Measurements from ENCODE around the gene CAMSAP3. TPM values are rescaled to one million over a fixed set of nuclear protein-coding genes. Genes with fewer than 3 reads are reported as not detected.

CAMSAP3 gene
- total RNA-seq, 1 experiment from 2014 or later, result 16.6 TPM

DNA sequence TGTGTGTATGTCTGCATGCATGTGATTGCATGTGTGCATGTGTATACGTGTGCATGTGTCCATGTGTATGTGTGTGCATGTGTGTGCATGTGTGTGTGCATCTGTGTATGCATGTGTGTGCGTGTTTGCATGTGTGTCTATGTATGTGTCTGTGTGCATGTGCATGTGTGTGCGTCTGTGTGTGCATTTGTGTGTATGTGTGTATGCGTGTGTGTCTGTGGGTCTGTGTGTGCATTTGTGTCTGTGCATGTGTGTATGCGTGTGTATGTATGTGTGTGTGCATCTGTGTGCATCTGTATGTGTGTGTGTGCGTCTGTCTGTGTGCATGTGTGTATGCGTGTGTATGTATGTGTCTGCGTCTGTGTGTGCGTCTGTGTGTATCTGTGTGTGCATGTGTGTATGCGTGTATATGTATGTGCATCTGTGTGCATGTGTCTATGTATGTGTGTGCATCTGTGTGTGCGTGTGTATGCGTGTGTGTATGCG lies 44.2 kb downstream of the CAMSAP3 start:
- Histone ChIP-seq H3K36me3 (ENCODE audit: low read depth, low read length) (peaks cover 3% of the 10 kb centered on the region; the same call in 1 of the 2 replicates), H3K9ac (ENCODE audit: low read length) (no peak overlapping the region), H3K4me1 (ENCODE audit: insufficient read depth, low read length) (peaks cover 3% of the 10 kb centered on the region; the same call in 1 of the 2 replicates), H2AFZ (ENCODE audit: low read length) (no peak overlapping the region), H3K9me3 (ENCODE audit: low read length) (no peaks in the 10 kb centered on the region), H3K9me2 (replicated peaks; ENCODE audit: low read length) (no peaks in the 10 kb centered on the region), H3F3A (ENCODE audit: low read length, unreplicated experiment) (no peaks in the 10 kb centered on the region), H3K79me2 (ENCODE audit: low read length) (peaks cover 23% of the 10 kb centered on the region), H3K4me2 (ENCODE audit: low read length) (no peak overlapping the region), H4K20me1 (ENCODE audit: low read length) (no peaks in the 10 kb centered on the region), H3K27ac (ENCODE audit: low read length) (no peak overlapping the region), H3K4me3 (ENCODE audit: low read length) (no peak overlapping the region), H3K27me3 (ENCODE audit: low read length) (no peaks in the 10 kb centered on the region)
- intact Hi-C loops (cut with micrococcal nuclease), result no loop called here
- ChIA-PET CTCF (no interaction called here), POLR2A (ENCODE audit: unreplicated experiment) (no interaction called here)
- ATAC-seq (no peak), DNase-seq (no peak)
- TF ChIP-seq, protein P1, sequence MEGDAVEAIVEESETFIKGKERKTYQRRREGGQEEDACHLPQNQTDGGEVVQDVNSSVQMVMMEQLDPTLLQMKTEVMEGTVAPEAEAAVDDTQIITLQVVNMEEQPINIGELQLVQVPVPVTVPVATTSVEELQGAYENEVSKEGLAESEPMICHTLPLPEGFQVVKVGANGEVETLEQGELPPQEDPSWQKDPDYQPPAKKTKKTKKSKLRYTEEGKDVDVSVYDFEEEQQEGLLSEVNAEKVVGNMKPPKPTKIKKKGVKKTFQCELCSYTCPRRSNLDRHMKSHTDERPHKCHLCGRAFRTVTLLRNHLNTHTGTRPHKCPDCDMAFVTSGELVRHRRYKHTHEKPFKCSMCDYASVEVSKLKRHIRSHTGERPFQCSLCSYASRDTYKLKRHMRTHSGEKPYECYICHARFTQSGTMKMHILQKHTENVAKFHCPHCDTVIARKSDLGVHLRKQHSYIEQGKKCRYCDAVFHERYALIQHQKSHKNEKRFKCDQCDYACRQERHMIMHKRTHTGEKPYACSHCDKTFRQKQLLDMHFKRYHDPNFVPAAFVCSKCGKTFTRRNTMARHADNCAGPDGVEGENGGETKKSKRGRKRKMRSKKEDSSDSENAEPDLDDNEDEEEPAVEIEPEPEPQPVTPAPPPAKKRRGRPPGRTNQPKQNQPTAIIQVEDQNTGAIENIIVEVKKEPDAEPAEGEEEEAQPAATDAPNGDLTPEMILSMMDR (conservative IDR thresholded peaks at IDR 0.05; ENCODE audit: low read depth, low read length), result no peak
- TF ChIP-seq EZH2 (IDR thresholded peaks at IDR 0.05; ENCODE audit: low read length, unreplicated experiment) (no peak), EZH2phosphoT487 (IDR thresholded peaks at IDR 0.05; ENCODE audit: borderline replicate concordance, low read length) (no peak)
- BruUV-seq (replicated peaks), result no TSS peak

DNA sequence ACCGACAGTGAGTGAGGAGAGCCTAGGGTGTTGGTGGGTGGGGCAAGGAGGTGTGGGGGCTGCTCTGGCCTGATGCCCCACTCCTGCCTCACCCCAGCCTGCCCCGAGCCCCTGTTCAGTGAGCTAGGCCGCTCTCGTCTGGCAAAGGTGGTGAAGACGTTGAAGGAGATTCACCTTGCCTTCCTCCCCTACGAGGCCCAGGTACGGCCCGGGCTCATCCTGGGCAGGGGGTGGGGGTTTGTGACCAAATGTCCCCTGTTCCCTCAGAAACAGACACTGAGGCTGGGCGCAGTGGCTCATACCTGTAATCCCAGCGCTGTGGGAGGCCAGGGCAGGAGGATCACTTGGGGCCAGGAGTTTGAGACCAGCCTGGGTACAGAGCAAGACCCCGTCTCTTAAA lies 45.1 kb downstream of the CAMSAP3 start:
- Histone ChIP-seq H4K20me1 (ENCODE audit: low read length) (no peaks in the 10 kb centered on the region), H3K27ac (ENCODE audit: low read length) (no peak overlapping the region), H3K4me3 (ENCODE audit: low read length) (no peak overlapping the region), H3K79me2 (ENCODE audit: low read length) (peaks cover 23% of the 10 kb centered on the region), H3K4me1 (ENCODE audit: insufficient read depth, low read length) (peaks cover 3% of the 10 kb centered on the region; the same call in 1 of the 2 replicates), H3K4me2 (ENCODE audit: low read length) (no peak overlapping the region), H3K9me2 (replicated peaks; ENCODE audit: low read length) (no peaks in the 10 kb centered on the region), H3K9ac (ENCODE audit: low read length) (no peak overlapping the region), H3F3A (ENCODE audit: low read length, unreplicated experiment) (no peaks in the 10 kb centered on the region), H3K9me3 (ENCODE audit: low read length) (no peaks in the 10 kb centered on the region), H3K36me3 (ENCODE audit: low read depth, low read length) (peaks cover 5% of the 10 kb centered on the region; the same call in 1 of the 2 replicates), H2AFZ (ENCODE audit: low read length) (no peak overlapping the region), H3K27me3 (ENCODE audit: low read length) (no peaks in the 10 kb centered on the region)
- no peak for TF ChIP-seq EZH2 (IDR thresholded peaks at IDR 0.05; ENCODE audit: low read length, unreplicated experiment)
- intact Hi-C loops (cut with micrococcal nuclease), result no loop called here
- ATAC-seq (no peak), DNase-seq (no peak)
- no TSS peak for BruUV-seq (replicated peaks)
- ChIA-PET POLR2A (ENCODE audit: unreplicated experiment) (no interaction called here), CTCF (interaction anchor here (0.5 to 0.6 kb wide), 2 partner anchors 11 to 280 kb away, joined by 3 read pairs; no protein-coding TSS in a partner anchor)

DNA sequence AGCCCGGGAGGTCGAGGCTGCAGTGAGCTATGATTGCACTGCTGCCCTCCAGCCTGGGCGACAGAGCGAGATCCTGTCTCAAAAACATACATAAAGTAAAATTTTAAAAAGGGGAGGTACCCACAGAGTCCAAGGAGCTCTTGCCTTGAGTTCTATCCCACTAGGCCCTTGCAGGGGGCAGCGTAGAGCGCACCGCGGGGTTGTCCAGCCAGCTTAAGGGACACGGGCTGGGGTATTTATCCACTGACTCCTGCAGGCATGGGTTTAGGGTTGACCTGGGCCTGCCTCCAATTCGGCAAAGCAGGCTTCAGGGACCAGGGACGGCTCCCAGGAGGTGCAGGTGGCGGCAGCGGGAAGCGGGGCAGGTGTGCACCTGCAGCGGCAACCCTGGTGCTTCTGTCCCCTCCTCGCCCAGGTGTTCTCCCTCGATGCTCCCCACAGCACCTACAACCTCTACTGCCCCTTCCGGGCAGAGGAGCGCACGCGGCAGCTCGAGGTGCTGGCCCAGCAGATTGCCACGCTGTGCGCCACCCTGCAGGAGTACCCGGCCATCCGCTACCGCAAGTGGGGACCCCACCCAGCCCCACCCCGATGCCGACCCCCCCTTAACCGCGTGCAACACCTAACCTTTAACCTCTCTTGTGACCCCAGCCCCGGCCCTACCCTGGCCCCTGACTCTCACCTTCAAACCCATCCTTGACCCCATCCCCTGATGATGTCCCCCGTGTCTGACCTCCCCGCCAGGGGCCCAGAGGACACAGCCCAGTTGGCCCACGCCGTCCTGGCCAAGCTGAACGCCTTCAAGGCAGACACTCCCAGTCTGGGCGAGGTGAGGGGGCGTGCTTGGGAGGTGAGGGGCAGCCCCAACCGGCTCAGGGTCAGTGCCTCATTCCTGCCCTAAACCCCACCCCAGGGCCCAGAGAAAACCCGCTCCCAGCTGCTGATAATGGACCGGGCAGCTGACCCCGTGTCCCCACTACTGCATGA lies 45.9 kb downstream of the CAMSAP3 start:
- DNase-seq (no peak), ATAC-seq (no peak)
- peaks cover 2% of the 10 kb centered on the region; the same call in 1 of the 2 replicates for H3K4me1 ChIP-seq (ENCODE audit: insufficient read depth, low read length)
- peaks cover 5% of the 10 kb centered on the region; the same call in 1 of the 2 replicates for H3K36me3 ChIP-seq (ENCODE audit: low read depth, low read length)
- ChIA-PET POLR2A (ENCODE audit: unreplicated experiment) (no interaction called here), CTCF (interaction anchor here (0.5 to 0.6 kb wide), 2 partner anchors 10 to 279 kb away, joined by 3 read pairs; no protein-coding TSS in a partner anchor)
- BruUV-seq (replicated peaks), result no TSS peak
- H4K20me1 ChIP-seq (ENCODE audit: low read length), result no peaks in the 10 kb centered on the region
- intact Hi-C loops (cut with micrococcal nuclease), result no loop called here
- no peak overlapping the region for H3K4me2 ChIP-seq (ENCODE audit: low read length)
- H3K4me3 ChIP-seq (ENCODE audit: low read length), result no peak overlapping the region
- H3F3A ChIP-seq (ENCODE audit: low read length, unreplicated experiment), result no peaks in the 10 kb centered on the region
- H3K9ac ChIP-seq (ENCODE audit: low read length), result no peak overlapping the region
- peaks cover 23% of the 10 kb centered on the region for H3K79me2 ChIP-seq (ENCODE audit: low read length)
- no peaks in the 10 kb centered on the region for H3K9me2 ChIP-seq (replicated peaks; ENCODE audit: low read length)
- H2AFZ ChIP-seq (ENCODE audit: low read length), result no peak overlapping the region
- TF ChIP-seq EZH2 (IDR thresholded peaks at IDR 0.05; ENCODE audit: low read length, unreplicated experiment) (no peak), EZH2phosphoT487 (IDR thresholded peaks at IDR 0.05; ENCODE audit: borderline replicate concordance, low read length) (no peak)
- TF ChIP-seq, protein P1 (conservative IDR thresholded peaks at IDR 0.05; ENCODE audit: low read depth, low read length), result peak; percentile 38; the same call in 1 of the 2 replicates
- H3K27me3 ChIP-seq (ENCODE audit: low read length), result no peaks in the 10 kb centered on the region
- no peak overlapping the region for H3K27ac ChIP-seq (ENCODE audit: low read length)
- no peaks in the 10 kb centered on the region for H3K9me3 ChIP-seq (ENCODE audit: low read length)
